Measurements from ENCODE around the gene MLLT3. TPM values are rescaled to one million over a fixed set of nuclear protein-coding genes. Genes with fewer than 3 reads are reported as not detected.

MLLT3 gene
- total RNA-seq, 4 donors from 2014 or later = 2.1 to 30.4 (median 14.0) TPM

DNA sequence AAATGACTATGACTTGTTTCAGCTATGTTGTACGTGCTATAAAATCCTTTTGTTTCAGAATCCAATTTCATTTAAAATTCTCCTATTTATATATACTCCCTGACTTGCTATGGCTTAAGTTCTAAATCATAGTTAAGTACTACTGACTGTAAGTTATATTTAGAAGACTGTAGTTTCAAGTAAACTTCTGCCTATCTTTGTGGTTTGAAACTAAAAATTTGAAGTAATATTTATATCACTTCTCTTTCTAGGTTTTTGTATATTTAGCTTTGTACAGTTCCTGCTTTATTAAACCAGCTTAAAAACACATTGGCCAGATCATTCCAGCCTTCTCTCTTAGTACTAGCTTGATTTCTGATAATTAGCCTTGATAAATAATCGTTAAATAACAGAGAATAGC is 196.3 kb downstream of the MLLT3 start:
- H3K9me3 ChIP-seq = no peaks in the 10 kb centered on the region
- DNase-seq = no peak
- intact Hi-C loops (cut with DNase I; ENCODE audit: low total_unique reads) = no loop called here

DNA sequence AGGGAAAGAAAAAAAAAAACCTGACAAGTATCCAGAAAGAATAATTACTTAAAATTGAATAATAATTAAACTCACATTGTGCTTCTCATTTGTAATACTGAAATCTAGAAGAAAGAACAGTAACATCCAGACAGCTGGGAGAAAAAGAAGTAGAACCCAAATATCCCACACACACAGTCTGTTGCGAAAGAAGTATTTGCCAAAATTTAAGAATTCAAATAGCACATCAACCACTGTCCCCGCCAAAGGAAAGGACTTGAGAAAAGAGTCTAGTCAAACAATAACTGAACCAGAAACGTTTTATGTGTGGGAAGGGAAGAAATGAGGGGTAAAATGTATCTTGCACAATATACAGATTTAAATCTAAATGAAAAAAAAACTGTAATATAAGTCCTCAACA is 202.8 kb downstream of the MLLT3 start:
- intact Hi-C loops (cut with DNase I; ENCODE audit: low total_unique reads) = no loop called here
- Histone ChIP-seq H3K27me3 (no peaks in the 10 kb centered on the region), H3K9me3 (no peaks in the 10 kb centered on the region), H3K4me3 (no peak overlapping the region), H3K4me1 (no peaks in the 10 kb centered on the region), H3K27ac (no peak overlapping the region), H3K36me3 (no peaks in the 10 kb centered on the region)
- TF ChIP-seq, protein P1, sequence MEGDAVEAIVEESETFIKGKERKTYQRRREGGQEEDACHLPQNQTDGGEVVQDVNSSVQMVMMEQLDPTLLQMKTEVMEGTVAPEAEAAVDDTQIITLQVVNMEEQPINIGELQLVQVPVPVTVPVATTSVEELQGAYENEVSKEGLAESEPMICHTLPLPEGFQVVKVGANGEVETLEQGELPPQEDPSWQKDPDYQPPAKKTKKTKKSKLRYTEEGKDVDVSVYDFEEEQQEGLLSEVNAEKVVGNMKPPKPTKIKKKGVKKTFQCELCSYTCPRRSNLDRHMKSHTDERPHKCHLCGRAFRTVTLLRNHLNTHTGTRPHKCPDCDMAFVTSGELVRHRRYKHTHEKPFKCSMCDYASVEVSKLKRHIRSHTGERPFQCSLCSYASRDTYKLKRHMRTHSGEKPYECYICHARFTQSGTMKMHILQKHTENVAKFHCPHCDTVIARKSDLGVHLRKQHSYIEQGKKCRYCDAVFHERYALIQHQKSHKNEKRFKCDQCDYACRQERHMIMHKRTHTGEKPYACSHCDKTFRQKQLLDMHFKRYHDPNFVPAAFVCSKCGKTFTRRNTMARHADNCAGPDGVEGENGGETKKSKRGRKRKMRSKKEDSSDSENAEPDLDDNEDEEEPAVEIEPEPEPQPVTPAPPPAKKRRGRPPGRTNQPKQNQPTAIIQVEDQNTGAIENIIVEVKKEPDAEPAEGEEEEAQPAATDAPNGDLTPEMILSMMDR (IDR thresholded peaks at IDR 0.05) = no peak
- no peak for TF ChIP-seq POLR2A (IDR thresholded peaks at IDR 0.05)
- no peak for DNase-seq

More for the DNA sequence above, 196.3 kb downstream of the MLLT3 start:
- Histone ChIP-seq H3K27me3 (no peaks in the 10 kb centered on the region), H3K36me3 (no peaks in the 10 kb centered on the region), H3K4me3 (no peak overlapping the region), H3K27ac (no peak overlapping the region), H3K4me1 (peaks cover 0 to 4% of the 10 kb centered on the region in 2 donors)
- no peak for TF ChIP-seq POLR2A (IDR thresholded peaks at IDR 0.05)
- TF ChIP-seq, protein P1 (IDR thresholded peaks at IDR 0.05) = no peak

DNA sequence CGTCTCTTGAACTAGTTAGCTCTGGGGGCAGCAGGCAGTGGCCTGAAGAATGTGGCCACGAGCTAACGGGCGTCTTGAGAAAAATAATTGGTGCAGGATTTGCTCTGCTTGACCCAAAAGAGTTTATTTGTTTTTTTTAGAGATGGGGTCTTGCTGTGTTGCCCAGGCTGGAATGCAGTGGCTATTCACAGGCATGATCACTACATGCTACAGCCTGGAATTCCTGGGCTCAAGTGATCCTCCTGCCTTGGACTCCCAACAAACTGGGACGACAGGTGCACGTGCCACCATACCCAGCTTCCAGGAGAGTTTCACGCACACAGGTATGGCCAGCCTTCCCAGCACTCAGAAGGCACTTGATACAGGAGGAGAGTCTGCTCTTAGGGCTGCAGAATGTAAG is 203.8 kb downstream of the MLLT3 start:
- no peak for TF ChIP-seq POLR2A (IDR thresholded peaks at IDR 0.05)
- TF ChIP-seq, protein P1 (IDR thresholded peaks at IDR 0.05) = no peak
- no peaks in the 10 kb centered on the region for H3K9me3 ChIP-seq
- no peak overlapping the region for H3K4me3 ChIP-seq
- H3K27ac ChIP-seq = no peak overlapping the region
- intact Hi-C loops (cut with DNase I; ENCODE audit: low total_unique reads) = no loop called here
- H3K36me3 ChIP-seq = no peaks in the 10 kb centered on the region
- no peak for DNase-seq
- H3K4me1 ChIP-seq = no peaks in the 10 kb centered on the region
- H3K27me3 ChIP-seq = no peaks in the 10 kb centered on the region

DNA sequence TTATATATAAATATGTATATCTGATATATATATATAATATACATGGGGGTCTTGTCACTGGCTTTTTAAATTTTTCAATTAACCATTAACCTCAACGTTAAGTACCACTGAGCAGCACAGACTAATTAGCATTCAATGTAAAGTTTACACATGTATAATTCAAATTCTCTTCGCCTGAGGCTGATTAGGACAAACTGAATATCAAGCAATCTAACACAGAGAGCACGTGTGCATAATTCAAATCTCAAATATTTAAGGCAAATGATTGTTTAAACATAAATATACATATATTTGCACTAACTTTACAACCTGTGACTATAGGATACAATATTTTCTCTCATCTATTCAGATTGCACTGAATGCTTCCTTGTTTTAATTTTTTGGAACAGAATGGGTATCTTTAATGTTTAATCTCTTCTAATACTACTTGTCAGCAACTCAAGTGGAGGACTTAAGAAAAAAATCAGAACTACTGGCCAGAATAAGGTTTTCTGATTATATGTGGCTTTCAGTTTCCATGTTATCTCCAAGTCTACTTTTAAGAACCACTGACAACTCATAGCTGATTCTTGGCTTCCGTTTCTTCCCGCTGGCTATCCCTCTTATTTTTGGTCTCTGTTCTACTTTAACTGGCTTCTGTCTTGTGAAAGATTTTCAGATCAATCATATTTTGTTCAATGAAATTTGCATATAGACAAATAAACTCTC is 204.8 kb downstream of the MLLT3 start:
- no peak for TF ChIP-seq POLR2A (IDR thresholded peaks at IDR 0.05)
- TF ChIP-seq, protein P1 (IDR thresholded peaks at IDR 0.05) = no peak
- DNase-seq = no peak
- intact Hi-C loops (cut with DNase I; ENCODE audit: low total_unique reads) = no loop called here

DNA sequence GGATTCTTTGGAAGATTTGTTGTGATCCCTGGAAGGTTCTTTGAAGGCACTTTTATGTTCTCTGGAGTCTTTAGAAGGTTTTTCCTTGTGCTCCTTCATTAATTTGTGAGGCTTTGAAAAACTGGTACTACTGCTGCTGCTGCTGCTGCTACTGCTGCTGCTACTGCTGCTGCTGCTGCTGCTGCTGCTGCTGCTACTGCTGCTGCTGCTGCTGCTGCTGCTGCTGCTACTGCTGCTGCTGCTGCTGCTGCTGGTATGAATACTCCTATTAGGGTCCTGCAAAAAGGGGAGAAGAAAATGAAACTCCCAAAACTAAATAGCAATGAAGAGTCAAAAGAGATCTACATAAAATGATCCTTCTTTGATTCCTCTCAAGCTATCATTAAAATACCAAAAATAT is 208.1 kb downstream of the MLLT3 start:
- Histone ChIP-seq H3K36me3 (no peaks in the 10 kb centered on the region), H3K27ac (no peak overlapping the region), H3K4me3 (no peak overlapping the region), H3K4me1 (no peaks in the 10 kb centered on the region), H3K27me3 (no peaks in the 10 kb centered on the region), H3K9me3 (no peaks in the 10 kb centered on the region)
- DNase-seq = no peak
- intact Hi-C loops (cut with DNase I; ENCODE audit: low total_unique reads) = no loop called here
- TF ChIP-seq POLR2A (IDR thresholded peaks at IDR 0.05) = no peak
- TF ChIP-seq, protein P1 (IDR thresholded peaks at IDR 0.05) = no peak

More for the DNA sequence above, 204.8 kb downstream of the MLLT3 start:
- H3K36me3 ChIP-seq = no peaks in the 10 kb centered on the region
- H3K9me3 ChIP-seq = no peaks in the 10 kb centered on the region
- H3K4me1 ChIP-seq = no peaks in the 10 kb centered on the region
- no peaks in the 10 kb centered on the region for H3K27me3 ChIP-seq
- H3K4me3 ChIP-seq = no peak overlapping the region
- H3K27ac ChIP-seq = no peak overlapping the region

Measured in uterus (tissue), 4 donors.